CD4-positive, alpha-beta T cell treated with Interleukin-15 for 4 hours (primary cell): ENCODE data around the gene LSM14A.

Experiments
- DNase-seq: peaks from one replicate; pipeline ENCODE4 v3.0.0-alpha.2; 2020; ENCODE audit warnings: low spot score

Gene LSM14A

DNA sequence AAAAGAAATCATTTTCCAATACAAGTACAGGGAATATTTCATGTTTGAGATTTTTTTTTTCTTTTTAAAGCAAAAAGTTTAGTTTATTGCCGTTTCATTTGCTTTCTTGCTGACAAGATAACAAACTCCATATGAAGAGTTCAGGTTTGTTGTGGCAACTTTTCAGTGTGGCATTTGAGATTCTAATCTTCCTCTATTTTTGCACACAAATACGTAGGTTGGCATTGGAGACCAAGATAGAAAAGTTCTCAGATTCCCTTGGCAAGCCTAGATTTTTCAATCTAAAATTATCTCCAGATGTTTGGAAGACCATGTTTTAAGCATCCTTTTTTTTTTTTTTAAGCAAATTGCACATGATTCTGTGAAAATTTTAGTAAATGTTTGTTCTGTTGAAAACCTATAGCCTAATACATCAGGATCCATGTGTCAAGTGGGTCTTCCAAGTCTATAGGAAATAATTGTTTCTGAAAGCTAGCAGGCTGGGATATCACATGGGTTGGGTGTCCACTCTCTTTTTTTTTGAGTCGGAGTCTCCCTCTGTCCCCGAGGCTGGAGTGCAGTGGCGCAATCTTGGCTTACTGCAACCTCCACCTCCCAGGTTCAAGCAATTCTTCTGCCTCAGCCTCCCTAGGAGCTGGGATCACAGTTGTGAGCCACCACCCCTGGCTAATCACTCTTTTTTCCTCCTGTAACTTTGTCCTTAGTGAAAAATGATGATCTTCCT is 84.7 kb downstream of the LSM14A start:
- DNase-seq, result no peak

DNA sequence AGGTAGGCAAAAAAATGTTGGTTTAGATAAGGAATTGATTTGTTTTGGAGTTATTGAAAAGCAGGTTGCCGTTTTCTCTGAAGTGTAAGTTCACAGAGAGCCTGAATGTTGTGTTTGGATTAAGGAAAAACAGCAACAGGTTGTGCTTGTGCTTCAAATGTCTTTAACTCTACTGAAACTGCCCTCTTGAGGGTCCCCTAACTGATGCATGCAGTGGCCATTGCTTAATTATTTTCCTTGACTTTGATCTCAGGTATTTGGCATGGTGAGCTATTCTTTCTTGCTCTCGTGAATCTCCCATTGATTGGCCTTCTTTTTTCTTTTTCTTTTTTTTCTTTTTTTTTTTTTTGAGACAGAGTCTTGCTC is 85.2 kb downstream of the LSM14A start:
- no peak for DNase-seq

DNA sequence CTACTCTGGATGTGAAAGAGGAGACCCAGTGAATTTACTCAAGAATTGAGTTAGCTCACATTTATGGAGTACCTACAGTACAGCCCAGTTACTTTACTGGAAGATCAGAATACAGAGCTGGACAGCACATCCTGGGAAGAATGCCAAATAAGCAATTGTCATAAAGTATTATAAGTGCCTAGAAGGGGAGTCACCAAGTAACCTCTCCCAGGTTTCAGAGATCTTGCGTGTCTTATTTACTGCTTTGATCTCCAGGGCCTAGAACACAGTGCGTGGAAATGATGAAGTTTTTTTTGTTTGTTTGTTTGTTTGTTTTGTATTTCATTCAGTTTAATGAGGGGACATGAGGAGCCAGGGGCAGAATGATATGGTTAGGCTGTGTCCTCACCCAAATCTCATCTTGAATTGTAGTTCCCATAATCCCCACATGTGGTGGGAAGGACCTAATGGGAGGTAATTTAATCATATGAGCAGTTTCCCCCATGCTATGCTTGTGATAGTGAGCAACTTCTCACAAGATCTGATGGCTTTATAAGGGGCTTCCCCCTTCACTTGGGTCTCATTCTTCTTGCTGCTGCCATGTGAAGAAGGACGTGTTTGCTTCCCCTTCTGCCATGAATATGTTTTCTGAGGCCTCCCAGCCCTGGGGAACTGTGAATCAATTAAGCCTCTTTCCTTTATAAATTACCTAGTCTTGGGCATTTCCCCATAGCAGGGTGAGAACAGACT is 87.2 kb downstream of the LSM14A start:
- no peak for DNase-seq

DNA sequence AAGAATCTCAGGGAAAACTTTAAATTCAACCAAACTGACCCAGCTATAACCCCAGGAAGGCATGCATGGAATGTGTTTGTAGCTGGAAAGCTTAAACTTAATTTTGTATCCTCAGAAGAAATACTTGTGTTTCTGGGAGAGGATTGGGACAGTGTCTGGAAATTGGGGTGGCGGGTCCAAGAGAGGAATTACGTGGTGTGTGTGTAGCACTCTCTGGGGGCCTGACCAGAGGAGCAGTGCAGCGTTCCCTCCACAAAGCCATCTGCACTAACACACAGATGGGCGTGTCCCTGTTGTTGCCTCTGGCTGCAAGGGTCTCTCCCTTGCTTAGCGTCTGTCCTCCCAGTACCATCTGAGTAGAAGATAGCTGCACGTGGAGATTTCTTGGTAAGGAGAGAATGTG is 88.5 kb downstream of the LSM14A start:
- no peak for DNase-seq

DNA sequence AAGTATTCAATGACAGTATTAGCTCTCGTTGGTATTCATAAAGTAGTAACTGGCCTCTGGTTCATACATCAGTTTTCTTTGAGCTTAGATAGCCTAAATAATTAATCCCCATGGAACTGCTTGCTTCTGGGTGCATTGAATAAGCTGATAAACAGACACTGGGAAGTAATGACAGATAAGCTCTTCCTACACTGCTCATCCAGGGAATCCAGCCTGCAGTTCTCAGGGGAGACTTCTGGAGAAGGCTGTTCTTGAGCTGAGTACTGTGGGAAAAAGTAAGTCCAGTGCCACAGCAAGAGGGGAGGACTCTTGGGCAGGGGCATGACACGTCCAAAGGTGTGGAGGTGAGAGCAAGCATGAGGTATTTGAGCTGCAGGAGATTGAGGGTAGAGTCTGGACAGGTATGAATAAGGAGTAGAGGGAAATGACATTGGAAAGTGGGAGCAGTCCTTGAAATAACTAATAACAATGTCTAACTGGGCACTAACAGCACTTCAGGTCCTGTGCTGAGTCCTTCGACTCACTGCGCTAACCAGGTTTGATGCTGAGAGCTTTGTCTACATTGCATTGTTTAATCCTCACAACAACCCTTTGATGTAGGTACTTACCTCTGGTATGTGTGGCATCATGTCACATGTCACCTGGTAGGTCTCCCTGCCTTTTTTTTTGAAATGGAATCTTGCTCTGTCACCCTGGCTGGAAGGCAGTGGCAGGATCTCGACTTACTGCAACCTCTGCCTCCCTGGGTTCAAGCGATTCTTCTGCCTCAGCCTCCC is 89.2 kb downstream of the LSM14A start:
- DNase-seq, result no peak

DNA sequence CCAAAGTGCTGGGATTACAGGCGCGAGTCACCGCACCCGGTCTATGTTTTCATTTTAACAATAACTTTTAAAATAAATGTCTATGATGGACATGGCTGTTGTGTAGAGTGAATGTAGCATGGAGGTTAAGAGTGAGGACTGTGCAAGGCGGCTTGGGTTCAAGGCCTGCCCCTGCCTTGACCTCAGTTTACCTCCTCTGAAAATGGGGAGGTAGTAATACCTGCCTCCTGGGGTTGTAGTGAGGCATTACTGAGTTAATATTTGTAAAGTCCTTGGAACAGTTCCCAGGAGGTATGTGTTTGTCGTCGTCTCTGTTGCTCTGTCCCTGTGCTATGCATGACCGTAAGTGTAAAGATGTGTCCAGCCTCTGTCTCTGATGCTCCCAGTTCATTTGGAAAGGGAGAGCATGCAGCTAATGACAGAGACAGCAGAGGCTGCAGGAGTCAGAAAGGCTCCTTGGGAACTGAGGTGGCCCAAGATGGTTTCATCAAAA is 91.5 kb downstream of the LSM14A start:
- DNase-seq, result no peak

DNA sequence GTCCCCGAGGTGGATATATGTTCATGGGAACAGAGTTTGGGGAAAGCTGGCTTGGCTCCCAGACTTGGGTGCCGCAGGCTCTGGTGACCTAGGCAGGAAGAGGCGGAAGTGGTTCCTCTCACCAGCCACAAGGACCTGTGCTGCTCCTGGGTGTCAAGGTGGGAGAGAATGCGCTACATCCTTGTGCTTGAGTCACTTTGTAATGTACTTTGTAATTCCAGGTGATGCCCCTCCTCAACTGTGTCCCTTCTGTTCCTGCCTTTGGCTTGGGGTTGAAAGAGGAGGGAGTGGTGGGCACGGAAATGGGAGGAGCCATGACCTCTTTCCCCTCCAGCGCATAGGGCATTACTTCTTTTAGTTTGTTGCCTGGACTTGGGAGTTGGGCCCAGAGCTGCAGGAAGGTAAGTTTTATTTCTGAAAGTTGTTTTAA is 92.9 kb downstream of the LSM14A start:
- DNase-seq, result no peak

DNA sequence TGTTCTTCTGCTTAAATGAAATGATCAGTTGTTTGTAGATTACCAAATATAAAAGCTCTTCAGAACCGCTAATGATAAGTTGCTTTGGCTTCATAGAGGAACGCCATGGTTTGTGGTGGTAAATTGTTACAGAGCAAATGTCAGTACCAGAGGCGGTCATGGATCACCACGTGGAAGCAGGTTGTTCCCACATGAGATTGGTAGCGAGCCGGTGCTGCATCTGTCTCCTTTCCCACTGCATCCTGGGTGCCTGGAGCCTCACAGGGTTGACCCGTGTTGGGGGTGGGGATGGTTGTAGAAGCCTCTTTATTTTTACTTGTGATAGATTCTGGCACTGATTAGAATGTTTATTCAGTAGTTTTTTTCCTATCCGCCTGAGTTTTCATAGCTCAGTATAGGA is 96.8 kb downstream of the LSM14A start:
- no peak for DNase-seq

DNA sequence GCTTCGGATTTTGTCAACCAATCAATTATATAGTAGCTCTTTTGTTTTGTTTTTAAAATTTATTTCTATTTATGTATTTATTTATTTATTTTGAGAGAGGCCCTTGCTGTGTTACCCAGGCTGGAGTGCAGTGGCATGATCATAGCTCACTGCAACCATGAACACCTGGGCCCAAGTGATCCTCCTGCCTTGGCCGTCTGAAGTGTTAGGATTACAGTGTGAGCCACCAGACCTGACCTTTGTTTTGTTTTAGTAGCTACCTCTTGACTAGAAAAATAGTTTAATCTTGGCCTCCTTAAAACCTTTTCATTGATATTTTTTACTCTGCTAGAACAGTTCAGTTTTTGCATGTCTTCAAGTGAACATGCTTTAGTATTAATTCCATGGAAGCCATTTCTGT is 97.2 kb downstream of the LSM14A start:
- DNase-seq, result no peak

DNA sequence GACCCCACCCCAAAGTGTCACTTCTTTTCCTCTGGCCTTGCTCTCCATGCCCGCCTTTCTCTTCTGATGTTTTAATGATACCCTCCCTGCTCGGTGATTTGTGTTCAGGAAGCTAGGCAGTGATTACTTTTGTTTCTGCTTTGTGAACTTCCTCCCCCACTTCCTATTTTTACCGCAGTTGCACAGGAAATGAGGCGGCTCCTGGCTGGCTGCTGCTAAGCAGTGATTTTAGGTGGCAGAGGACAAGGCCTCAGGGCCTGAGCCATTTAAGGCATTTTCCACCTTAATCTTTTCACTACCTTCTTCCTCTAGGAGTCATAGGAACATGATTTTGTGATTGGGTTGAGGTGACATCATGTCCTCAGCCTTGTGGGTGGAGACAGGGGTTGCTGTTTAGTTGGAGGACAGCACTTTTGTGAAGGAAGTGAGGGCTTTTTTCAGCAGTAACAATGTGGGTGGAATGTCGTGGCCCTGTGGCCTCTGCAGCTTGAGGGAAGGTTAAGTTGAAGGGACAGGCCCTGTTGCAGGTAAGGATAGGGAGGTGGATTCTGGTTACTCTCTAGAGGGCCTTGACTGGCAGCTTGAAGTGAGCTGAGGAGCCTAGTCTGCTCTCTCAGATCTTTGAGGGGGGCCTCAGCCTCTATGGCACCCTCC is 97.8 kb downstream of the LSM14A start:
- peak; percentile 85 for DNase-seq

DNA sequence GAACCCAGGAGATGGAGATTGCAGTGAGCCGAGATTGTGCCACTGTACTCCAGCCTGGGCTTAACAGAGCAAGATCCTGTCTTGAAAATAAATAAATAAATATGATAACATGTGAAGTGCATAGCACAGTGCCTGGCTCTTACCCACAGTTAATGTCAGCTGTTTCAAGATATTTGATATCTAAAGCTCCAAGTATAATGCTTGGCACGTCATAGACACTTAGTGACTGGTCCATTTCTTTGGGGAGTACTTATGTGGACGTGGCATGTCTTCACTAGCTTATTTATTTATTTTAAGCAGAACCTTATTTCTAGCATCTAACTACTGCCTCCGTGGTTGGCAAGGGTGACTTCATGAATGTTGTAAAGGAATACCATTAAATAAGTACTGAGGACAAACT is 100.8 kb downstream of the LSM14A start:
- DNase-seq, result no peak

DNA sequence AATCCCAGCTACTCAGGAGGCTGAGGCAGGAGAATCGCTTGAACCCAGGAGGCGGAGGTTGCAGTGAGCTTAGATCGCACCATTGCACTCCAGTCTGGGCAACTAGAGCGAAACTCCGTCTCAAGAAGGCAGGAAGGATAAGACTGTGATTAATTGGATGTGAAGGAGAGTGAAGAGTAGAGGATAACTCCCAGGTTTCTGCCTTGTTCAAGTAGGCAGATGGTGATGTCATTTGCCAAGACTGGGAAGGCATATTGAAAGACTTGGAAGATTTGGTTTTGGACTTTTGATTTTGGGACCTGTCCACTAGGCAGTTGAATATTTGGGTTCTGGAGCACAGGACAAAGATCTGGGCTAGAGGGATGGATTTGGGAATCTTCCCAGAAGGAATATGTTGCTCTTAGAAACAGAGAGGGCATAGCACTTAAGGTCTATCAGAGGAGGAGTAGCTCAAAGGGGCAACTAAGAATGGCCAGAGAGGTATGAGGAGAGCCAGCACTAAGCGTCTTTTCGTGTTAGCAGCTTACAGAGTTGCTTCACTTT is 102.1 kb downstream of the LSM14A start:
- DNase-seq, result no peak

DNA sequence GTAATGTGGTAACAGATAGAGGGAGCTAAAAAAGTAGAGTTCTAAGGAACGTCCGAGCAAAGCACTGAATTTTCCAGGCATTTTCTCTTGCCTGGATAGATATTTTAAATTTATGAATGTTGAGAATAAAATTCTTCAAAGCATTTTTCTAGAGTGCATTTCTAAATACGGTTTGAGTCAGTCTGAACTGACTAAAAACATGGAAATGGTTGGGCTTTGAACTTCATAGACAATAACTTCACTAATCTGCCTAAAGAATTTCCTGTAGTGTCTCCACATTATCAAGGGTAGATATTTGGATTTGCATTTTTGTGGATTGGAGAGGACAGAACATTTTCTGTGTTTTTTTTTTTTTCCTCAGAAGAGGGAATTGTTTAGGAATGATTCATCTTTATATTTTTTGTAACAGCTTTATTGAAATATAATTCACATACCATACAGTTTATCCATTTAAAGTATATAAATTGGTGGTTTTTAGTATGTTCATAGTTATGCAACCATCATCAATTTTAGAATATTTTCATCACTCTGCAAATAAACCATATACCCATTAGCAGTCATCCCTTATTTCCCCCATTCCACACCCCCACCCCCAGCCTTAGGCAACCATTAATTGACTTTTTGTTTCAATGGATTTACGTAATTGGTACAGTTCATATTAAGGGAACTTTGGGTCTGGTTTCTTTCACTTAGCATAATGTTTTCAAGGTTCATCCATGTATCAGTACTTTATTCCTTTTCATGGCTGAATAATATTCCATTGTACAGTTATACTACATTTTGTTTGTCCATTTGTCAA is 102.7 kb downstream of the LSM14A start:
- no peak for DNase-seq

DNA sequence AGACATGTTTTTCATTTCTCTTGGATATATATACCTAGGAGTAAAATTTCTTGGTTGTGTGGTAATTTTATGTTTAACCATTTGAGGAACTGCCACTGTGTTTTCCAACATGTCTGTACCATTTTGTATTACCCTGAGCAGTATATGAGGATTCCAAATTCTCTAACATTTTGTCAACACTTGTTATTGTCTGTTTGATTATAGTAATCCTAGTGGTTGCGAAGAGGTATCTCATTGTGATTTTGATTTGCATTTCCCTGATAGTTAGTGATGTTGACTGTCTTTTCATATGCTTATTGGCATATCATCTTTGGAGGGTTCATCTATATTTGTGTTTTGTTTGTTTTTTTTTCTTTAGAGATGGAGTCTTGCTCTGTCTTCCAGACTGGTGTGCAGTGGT is 103.4 kb downstream of the LSM14A start:
- no peak for DNase-seq

DNA sequence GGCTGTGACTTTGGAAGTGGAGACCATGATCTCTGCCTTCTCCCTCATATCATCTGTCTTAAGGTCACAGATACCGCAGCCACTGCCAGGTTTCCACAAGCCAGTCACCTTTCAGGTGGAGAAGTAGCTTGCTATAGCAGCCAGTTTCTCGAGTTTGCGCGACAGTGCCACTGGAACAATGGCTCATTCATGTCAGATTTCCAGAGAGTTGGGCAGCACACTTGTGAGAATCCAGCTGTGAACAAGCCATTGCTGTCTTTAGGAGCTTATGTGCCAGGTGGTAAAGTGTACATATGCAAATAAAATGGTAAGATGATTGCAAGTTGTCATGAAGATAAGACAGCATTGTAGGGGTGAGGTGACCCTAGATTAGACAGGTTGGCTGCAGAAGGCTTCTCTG is 104.3 kb downstream of the LSM14A start:
- no peak for DNase-seq

DNA sequence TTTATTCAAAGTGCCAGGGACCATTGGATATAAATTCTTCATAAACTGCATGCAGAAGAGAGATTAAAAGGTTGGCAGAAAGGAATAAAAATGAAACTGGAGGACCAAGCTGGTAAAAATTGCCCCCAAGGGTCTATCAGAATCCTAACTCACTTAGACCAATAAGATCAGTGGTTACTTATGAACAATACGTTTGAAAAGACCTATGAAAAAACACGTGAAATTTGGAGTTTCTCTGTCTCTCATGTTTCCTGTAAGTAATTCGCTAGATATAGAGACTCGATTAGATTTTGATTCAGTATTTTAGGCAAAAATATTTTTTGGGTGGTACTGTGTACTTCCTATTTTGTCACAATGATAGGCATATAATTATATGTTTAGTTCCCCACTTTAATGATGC is 104.9 kb downstream of the LSM14A start:
- DNase-seq, result no peak

DNA sequence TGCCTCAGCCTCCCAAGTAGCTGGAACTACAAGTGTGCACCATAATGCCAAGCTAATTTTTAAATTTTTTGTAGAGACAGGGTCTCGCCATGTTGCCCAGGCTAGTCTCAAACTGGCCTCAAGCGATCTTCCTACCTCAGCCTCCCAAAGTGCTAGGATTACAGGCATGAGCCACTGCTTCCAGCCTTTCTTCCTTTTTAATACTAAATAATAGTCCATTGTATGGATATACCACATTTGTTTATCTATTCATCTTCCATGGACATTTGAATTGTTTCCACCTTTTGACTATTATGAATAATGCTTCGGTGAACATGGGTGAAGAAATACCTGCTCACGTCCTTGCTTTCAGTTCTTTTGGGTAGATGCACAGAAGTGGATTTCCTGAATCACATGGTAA is 106.5 kb downstream of the LSM14A start:
- no peak for DNase-seq
